ENCODE measurements around the gene BCL11B.

GRCh38 chr14:99238216-99238615, 33.8 kb downstream of the BCL11B start:
- TF ChIP-seq CTCF (IDR thresholded peaks at IDR 0.05) = no peak
- no peak for TF ChIP-seq POLR2AphosphoS5 (IDR thresholded peaks at IDR 0.05)

Measured in upper lobe of left lung (tissue), 4 donors.